Heart left ventricle (tissue), 13 donors: ENCODE data around the gene HBEGF.

Experiments used
- CTCF ChIP-seq, 12 donors: fragments of 200-600 bp; sonication (generic) in 4 of 12; IDR thresholded peaks; one replicate each; pipeline versions ENCODE4 v1.5.0 to v1.8.0; 2018 to 2022; ENCODE audit warnings: antibody characterized with exemption in 12 of 12, mild to moderate bottlenecking in 5 of 12
- POLR2A ChIP-seq, 2 donors: fragments of 450-650 bp; IDR thresholded peaks; one replicate each; pipeline ENCODE4 v1.6.1; 2017; ENCODE audit warnings: antibody characterized with exemption in 2 of 2, mild to moderate bottlenecking in 2 of 2, moderate library complexity in 2 of 2
- donor health status: ischemic (EF 13 %, LVEDD 7.1; RV severe dilation, severe dysfunction).
- donor health status: DM: no; HTN: yes; CAD: no.
- donor health status: DM: no; HTN: no; CAD: no.
- donor health status: ischemic (EF 25% LVEDD 6.9; RV normal size, moderate dysfunction).
- donor health status: ischemic (EF 25% LVEDD 5.7; RV mildly dilated, moderate dysfunction).
- donor health status: ischemic (EF 35%, LVEDD 5.7; RV mildly dilated, moderate dysfunction).
- donor health status: nonischemic (EF 11% LVEDD 7.7; RV severe dilation, severe dysfunction).
- donor health status: DM: yes; HTN: yes; CAD: no.
- donor health status: PGD.
- donor health status: ischemic (EF 29% LVEDD 5.4; RV normal size, mild dysfunction).
- donor health status: nonischemic (EF 23%, LVEDD 6.1; RV moderate dilation, normal function).

DNA sequence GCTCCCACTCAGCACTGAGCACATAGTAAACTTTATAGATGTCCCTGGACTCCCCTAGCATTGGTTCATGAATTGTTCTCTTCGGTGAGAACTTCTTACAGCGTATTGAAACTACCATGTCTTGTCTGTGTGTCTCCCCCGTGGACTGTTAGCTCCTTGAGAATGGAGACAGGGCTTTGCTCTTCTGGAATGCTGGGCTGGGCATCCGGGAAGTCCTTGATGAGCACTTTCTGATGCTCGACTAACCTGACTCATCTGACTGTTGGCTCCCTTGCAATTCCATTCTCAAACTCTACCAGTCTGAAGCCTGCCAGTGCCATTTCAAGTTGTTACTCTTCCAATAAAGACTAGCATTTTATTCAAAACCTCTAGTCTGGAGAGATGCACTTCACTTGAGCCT lies 28.5 kb downstream of the HBEGF start:
- TF ChIP-seq CTCF (IDR thresholded peaks at IDR 0.05), result no peak
- TF ChIP-seq POLR2A (IDR thresholded peaks at IDR 0.05), result no peak
